Middle frontal gyrus (tissue), 1 donor: Measurements from ENCODE around the gene RPL36AL.

ENCODE experiments used
- DNase-seq: peaks from one replicate; pipeline ENCODE4 v3.0.0-alpha.2; 2015; ENCODE audit warnings: low spot score; ENCODE audit errors: extremely low spot score

The RPL36AL gene

DNA sequence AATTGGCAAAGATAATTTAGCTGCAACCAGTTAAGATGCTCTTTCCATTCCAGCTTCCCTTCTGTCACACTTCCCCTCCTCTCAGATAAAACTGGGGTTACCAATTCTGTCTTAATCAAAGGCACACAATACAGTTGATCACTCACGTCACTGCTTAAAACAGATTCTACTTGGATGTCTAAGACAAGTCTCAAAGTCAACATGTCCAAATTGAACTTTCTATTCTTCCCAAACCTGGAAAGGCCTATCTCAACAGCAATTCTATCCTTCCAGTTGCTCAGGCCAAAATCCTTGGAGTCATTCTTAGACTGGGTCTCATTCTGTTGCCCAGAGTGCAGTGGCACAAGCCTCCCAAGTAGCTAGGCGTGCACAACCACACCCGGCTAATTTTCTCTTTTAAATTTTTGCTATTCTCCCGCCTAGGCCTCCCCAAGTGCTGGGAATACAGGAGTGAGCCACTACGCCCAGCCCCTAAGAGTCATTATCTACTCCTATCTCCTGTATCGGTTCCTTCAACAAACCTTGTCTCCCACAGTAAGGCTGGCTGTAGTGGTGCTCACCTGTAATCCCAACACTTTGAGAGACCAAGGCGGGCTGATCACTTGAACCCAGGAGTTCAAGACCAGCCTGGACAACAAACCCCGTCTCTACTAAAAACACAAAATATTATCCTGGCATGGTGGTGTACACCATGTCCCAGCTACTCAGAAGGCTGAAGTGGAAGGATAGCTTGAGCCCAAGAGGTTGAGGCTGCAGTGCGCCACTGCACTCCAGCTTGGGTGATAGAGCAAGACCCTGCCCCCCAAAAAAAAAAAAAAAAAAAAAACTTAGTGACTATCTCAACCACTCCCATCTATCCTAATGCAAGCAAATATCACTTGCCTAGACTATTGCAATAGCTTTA lies 39.0 kb downstream of the RPL36AL start:
- DNase-seq: no peak

DNA sequence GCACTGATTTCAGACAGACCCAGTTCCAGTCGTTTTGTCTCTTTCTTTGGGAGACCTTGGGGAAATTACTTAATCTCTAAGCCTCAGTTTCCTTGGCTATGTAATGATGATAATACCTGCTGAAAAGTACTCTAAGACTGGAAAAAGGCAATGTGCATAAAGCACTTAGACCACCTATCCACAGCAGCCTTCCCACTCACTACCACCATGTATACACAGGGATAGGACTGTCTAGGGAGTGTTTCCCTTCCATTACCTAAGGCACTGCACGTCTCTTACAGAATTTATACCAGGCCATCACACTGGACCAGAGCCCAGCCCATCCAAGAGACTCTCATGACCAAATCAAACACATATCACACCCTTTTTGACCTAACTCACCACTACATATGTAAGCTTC lies 40.6 kb downstream of the RPL36AL start:
- DNase-seq: no peak

DNA sequence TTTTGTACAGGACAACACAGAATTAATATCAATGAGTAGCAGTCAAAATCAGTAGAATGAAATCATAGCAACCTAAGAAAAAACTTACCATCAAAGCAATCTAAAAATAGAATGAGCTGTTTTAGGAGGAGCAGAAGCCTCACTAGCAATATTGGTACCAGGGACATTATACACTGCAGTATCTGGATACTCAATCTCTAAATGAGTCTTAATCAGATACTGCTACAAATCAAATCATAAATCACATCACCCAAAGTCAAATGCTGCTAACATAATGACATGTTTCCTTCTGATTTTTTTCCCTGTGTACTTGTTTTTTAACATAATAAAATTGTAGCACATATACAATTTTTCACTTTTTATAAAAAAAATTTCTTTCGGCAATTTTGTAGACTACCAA lies 42.3 kb downstream of the RPL36AL start:
- DNase-seq: no peak

DNA sequence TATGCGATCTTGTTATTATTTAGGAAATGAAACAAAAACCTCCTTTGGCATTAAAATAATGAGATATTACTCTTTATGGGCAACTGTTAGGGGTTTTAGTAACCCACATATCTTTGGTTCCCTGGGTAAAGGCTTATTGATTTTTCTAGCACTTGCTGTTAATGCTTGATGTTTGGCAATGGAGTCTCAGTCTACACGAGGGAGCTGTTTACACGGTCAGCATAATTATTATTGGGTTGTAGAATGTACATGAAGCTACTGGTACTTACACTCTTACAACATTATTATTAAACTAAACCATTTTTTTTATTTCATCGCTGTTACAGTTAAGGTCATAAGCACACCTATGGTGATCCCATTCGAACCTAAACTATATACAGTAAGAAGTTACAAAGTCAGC lies 46.4 kb downstream of the RPL36AL start:
- DNase-seq: no peak

DNA sequence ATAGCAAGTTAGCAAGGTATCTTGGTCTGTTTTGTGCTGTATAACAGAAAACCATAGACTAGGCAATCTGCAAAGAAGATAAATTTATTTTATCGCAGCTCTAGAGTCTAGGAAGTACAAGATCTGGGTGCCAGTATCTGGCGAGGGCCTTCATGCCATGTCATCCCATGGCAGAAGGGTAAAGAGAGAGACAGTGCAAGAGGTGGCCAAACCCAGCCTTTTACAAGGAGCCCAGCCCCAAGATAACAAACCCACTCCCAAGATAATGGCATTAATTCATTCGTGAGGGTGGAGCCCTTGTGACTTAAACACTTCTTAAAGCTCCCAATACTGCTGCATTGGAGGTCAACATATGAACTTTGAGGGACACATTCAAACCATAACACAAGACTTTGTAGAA lies 51.1 kb downstream of the RPL36AL start:
- DNase-seq: no peak
